DMS 273 (cell line): Measurements from ENCODE around the gene PATZ1.
"Not testable (repeated sequence)": the region's sequence is repeated elsewhere in the genome, so short reads cannot be mapped to it uniquely, and the experiment has no call there.

Source experiments
- DNase-seq: peaks from one replicate; lab custom pipeline; 2025; ENCODE audit not compliant: unreplicated experiment; lab: John Stamatoyannopoulos, UW

PATZ1 gene

GRCh38 chr22:31346255-31346732 lies at the start of gene PATZ1:
Gene PATZ1, minus strand, starts transcription at chr22:31346346. Its CDS starts 744 bp downstream, at chr22:31345602.
- peak; percentile 86 for DNase-seq

GRCh38 chr22:31394326-31394725 lies 48.2 kb upstream of the PATZ1 start:
- DNase-seq: no peak

GRCh38 chr22:31393893-31394292 lies 47.7 kb upstream of the PATZ1 start:
- no peak for DNase-seq

- DNase-seq: not testable (repeated sequence)
These were observed 32.5 kb upstream of the PATZ1 start for GRCh38 chr22:31378651-31379050.

- DNase-seq: no peak
These were observed 32.0 kb upstream of the PATZ1 start for GRCh38 chr22:31378123-31378522.

GRCh38 chr22:31377612-31378011 lies 31.5 kb upstream of the PATZ1 start:
- DNase-seq: no peak

- no peak for DNase-seq
These were observed 21.3 kb upstream of the PATZ1 start for GRCh38 chr22:31367426-31367825.

- DNase-seq: no peak
These were observed 17.8 kb upstream of the PATZ1 start for GRCh38 chr22:31363885-31364465.

- DNase-seq: no peak
These were observed 15.6 kb upstream of the PATZ1 start for GRCh38 chr22:31361743-31362142.

- no peak for DNase-seq
These were observed 13.9 kb upstream of the PATZ1 start for GRCh38 chr22:31360029-31360428.

- DNase-seq: no peak
These were observed 8.4 kb upstream of the PATZ1 start for GRCh38 chr22:31354515-31354914.

- DNase-seq: peak; percentile 89
These were observed 4.3 kb upstream of the PATZ1 start for GRCh38 chr22:31350410-31350863.

GRCh38 chr22:31349960-31350359 lies 3.8 kb upstream of the PATZ1 start:
- DNase-seq: no peak

- DNase-seq: no peak
These were observed 2.6 kb upstream of the PATZ1 start for GRCh38 chr22:31348766-31349165.

- DNase-seq: not testable (repeated sequence)
These were observed 1.8 kb upstream of the PATZ1 start for GRCh38 chr22:31348009-31348337.

- peak; percentile 75 for DNase-seq
These were observed 1.3 kb upstream of the PATZ1 start for GRCh38 chr22:31347251-31348008.

- DNase-seq: peak; percentile 67
These were observed 646 bp upstream of the PATZ1 start for GRCh38 chr22:31346733-31347250.

- DNase-seq: peak; percentile 95
These were observed 553 bp downstream of the PATZ1 start for GRCh38 chr22:31345331-31346254.

- DNase-seq: no peak
These were observed 1.4 kb downstream of the PATZ1 start for GRCh38 chr22:31344578-31345330.

- no peak for DNase-seq
These were observed 1.9 kb downstream of the PATZ1 start for GRCh38 chr22:31344256-31344577.
